Measurements from ENCODE around the gene NTN3. TPM values are rescaled to one million over a fixed set of nuclear protein-coding genes. Genes with fewer than 3 reads are reported as not detected.

NTN3 gene
- total RNA-seq, 1 donor from 2014 or later, result 17.9 TPM

DNA sequence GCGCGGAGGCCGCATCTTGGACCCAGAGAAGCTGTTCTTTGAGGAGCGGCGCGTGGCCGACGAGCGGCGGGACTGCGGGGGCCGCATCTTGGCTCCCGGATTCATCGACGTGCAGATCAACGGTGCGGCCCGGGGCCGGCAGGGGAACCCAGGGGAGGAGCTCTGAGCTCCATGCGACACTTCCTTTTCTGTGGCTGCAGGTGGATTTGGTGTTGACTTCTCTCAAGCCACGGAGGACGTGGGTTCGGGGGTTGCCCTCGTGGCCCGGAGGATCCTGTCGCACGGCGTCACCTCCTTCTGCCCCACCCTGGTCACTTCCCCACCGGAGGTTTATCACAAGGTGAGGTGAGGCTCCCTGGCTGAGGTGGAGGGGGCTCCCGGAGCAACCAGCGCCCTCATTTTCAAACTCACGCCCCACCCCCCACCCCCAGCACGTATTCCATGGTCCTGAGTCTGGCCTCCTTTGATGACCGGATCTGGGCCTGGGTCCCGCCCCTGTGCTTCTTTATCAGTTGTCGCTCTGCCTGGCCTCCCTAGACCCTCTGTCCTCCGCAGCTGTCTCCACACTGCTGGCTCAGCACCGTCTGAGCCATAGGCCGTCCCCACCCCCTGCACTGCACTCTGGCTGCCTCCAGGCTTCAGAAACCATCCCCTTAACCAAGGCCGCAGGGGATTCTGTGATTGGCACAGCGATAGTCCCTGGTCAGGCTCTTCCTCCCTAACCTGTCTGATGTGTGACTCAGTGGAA lies 49.9 kb downstream of the NTN3 start:
- Mint-ChIP-seq H3K4me3 (peak overlapping the region; percentile 77), H3K36me3 (peaks cover 8% of the 10 kb centered on the region), H3K27me3 (ENCODE audit: low read depth) (no peaks in the 10 kb centered on the region), H3K4me1 (peaks cover 28% of the 10 kb centered on the region), H3K27ac (peak overlapping the region; percentile 89), H3K9me3 (no peaks in the 10 kb centered on the region)
- TF ChIP-seq, protein P1, sequence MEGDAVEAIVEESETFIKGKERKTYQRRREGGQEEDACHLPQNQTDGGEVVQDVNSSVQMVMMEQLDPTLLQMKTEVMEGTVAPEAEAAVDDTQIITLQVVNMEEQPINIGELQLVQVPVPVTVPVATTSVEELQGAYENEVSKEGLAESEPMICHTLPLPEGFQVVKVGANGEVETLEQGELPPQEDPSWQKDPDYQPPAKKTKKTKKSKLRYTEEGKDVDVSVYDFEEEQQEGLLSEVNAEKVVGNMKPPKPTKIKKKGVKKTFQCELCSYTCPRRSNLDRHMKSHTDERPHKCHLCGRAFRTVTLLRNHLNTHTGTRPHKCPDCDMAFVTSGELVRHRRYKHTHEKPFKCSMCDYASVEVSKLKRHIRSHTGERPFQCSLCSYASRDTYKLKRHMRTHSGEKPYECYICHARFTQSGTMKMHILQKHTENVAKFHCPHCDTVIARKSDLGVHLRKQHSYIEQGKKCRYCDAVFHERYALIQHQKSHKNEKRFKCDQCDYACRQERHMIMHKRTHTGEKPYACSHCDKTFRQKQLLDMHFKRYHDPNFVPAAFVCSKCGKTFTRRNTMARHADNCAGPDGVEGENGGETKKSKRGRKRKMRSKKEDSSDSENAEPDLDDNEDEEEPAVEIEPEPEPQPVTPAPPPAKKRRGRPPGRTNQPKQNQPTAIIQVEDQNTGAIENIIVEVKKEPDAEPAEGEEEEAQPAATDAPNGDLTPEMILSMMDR (IDR thresholded peaks at IDR 0.05; ENCODE audit: unreplicated experiment), result no peak
- DNase-seq (ENCODE audit: low spot score in 2 of 2, unreplicated experiment in 2 of 2), result no peak

Small RNAs within 50 kb of the gene (microRNA-seq; reads per million reads assigned to microRNA genes)
- not detected for gene MIR6767
- gene MIR6768, result not detected

Other genes with a start within 250 kb of the NTN3 start
- 29.3 to 36.3 TPM (median 33.0 TPM) in 3 replicates for gene E4F1, start 247.7 kb upstream of the NTN3 start, total RNA-seq
- gene DNASE1L2, start 234.9 kb upstream of the NTN3 start, total RNA-seq, result 1.0 to 1.4 TPM (median 1.2 TPM) in 3 replicates
- 53.3 to 54.8 TPM (median 54.5 TPM) in 3 replicates for gene ECI1, start 219.7 kb upstream of the NTN3 start, total RNA-seq
- gene RNPS1, start 203.2 kb upstream of the NTN3 start, total RNA-seq, result 229 to 243 TPM (median 229 TPM) in 3 replicates
- 3.5 to 3.9 TPM (median 3.6 TPM) in 3 replicates for gene ABCA3, start 130.6 kb upstream of the NTN3 start, total RNA-seq
- 15.2 to 17.4 TPM (median 16.7 TPM) in 3 replicates for gene CCNF, start 41.9 kb upstream of the NTN3 start, total RNA-seq
- gene TEDC2, start 11.2 kb upstream of the NTN3 start, total RNA-seq, result 14.5 to 16.0 TPM (median 14.7 TPM) in 3 replicates
- gene TBC1D24, start 3.8 kb downstream of the NTN3 start, total RNA-seq, result 24.2 to 25.0 TPM (median 24.7 TPM) in 3 replicates
- gene ATP6V0C, start 42.7 kb downstream of the NTN3 start, total RNA-seq, result 143 to 151 TPM (median 149 TPM) in 3 replicates
- gene AMDHD2, start 49.1 kb downstream of the NTN3 start, total RNA-seq, result 46.3 to 47.2 TPM (median 46.4 TPM) in 3 replicates
- gene CEMP1, start 60.1 kb downstream of the NTN3 start, total RNA-seq, result 0.75 to 1.7 TPM (median 1.1 TPM) in 3 replicates
- 40.4 to 44.6 TPM (median 42.7 TPM) in 3 replicates for gene PDPK1, start 66.7 kb downstream of the NTN3 start, total RNA-seq
- 21.0 to 24.1 TPM (median 23.5 TPM) in 3 replicates for gene KCTD5, start 211.2 kb downstream of the NTN3 start, total RNA-seq
- 7.5 to 7.7 TPM (median 7.6 TPM) in 3 replicates for gene PRSS27, start 248.9 kb downstream of the NTN3 start, total RNA-seq